SIG-M5 (cell line): Measurements from ENCODE around the gene WDR11.

Experiments used
- DNase-seq: peaks from one replicate; lab custom pipeline; 2025; lab: John Stamatoyannopoulos, UW

Gene WDR11, protein sequence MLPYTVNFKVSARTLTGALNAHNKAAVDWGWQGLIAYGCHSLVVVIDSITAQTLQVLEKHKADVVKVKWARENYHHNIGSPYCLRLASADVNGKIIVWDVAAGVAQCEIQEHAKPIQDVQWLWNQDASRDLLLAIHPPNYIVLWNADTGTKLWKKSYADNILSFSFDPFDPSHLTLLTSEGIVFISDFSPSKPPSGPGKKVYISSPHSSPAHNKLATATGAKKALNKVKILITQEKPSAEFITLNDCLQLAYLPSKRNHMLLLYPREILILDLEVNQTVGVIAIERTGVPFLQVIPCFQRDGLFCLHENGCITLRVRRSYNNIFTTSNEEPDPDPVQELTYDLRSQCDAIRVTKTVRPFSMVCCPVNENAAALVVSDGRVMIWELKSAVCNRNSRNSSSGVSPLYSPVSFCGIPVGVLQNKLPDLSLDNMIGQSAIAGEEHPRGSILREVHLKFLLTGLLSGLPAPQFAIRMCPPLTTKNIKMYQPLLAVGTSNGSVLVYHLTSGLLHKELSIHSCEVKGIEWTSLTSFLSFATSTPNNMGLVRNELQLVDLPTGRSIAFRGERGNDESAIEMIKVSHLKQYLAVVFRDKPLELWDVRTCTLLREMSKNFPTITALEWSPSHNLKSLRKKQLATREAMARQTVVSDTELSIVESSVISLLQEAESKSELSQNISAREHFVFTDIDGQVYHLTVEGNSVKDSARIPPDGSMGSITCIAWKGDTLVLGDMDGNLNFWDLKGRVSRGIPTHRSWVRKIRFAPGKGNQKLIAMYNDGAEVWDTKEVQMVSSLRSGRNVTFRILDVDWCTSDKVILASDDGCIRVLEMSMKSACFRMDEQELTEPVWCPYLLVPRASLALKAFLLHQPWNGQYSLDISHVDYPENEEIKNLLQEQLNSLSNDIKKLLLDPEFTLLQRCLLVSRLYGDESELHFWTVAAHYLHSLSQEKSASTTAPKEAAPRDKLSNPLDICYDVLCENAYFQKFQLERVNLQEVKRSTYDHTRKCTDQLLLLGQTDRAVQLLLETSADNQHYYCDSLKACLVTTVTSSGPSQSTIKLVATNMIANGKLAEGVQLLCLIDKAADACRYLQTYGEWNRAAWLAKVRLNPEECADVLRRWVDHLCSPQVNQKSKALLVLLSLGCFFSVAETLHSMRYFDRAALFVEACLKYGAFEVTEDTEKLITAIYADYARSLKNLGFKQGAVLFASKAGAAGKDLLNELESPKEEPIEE

DNA sequence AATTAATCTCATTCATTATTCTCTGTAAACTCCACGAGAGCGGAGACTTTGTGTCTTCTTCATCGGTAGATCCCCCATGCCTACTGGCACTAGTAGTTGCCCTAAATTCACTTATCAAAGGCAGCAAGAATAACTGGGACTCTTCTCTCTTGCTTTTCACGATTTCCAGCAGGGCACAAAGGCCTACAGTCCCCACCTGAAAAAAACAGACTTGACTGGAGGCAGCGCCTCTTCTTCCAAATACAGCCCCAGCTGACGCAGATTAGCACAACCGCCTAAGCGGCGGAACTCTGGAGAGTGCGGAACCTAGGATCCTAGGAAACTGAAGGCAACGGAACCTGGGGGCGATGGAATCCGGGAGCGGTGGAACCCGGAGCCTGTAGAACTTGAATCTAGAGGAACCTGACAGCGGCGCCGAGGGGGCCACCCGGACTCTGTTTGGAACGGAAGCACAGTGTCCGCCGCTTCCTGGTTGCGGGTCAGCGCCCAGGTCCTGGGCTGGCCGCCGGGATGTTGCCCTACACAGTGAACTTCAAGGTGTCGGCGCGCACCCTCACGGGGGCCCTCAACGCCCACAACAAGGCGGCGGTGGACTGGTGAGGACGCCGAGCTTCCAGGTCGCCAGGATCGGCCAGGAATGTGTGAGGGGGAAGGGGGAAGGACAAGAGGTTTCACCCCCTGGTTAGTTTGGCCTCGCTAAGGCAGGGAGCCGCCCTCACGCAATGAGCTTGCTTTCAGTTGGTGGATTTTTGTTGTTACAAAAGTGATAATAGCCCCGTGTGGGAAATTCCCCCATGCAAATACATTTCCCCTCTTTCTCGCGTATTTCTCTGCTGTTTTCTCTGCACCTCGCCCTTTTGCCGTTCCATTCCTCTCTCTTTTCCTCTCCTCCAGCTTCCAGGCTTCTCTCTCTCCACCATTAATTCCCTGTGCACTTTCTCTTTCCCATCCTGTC lies at the start of gene WDR11:
TSS of gene WDR11 (plus strand) at position 452 of the 955 bp plus-strand sequence. CDS start at position 511, 59 bp downstream.
- peak; percentile 44 for DNase-seq

DNA sequence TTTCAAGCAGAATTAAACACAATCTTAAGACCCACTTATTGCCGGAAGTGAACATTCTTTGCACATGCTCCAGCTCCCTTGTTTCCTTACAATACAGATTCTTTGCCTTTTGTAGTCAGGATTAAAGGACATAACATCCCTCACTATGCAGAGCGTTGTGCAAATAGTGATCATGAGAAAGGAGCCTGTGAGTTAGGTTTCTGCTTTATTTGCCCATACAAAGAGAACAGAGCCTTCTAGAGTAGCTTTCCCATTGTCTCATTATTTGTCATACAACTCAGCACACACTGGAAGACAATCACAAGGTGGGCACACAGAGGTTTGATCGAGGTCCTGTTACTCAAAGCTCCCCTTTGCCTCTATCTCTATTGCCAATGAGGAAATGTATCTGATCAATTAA lies 48.2 kb upstream of the WDR11 start:
- DNase-seq = no peak

DNA sequence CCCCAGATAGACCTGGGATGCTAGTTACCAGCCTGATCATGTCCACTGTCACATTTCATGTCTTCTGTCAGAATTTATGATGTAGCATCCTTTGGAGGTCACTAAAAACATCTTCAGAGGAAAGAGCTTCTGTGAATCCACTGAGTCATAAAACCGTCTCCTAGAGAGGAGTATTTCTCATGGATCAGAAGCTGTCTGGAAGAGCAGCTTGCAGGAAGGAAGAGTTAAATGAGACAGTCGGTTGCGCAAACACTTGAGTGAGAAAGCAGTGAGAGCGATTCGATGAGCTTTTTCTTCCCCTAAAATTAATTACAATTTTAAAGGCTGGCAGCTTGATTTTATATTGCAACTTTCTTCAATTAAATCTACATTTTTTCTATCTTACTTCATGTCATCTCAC lies 47.2 kb upstream of the WDR11 start:
- DNase-seq = no peak

DNA sequence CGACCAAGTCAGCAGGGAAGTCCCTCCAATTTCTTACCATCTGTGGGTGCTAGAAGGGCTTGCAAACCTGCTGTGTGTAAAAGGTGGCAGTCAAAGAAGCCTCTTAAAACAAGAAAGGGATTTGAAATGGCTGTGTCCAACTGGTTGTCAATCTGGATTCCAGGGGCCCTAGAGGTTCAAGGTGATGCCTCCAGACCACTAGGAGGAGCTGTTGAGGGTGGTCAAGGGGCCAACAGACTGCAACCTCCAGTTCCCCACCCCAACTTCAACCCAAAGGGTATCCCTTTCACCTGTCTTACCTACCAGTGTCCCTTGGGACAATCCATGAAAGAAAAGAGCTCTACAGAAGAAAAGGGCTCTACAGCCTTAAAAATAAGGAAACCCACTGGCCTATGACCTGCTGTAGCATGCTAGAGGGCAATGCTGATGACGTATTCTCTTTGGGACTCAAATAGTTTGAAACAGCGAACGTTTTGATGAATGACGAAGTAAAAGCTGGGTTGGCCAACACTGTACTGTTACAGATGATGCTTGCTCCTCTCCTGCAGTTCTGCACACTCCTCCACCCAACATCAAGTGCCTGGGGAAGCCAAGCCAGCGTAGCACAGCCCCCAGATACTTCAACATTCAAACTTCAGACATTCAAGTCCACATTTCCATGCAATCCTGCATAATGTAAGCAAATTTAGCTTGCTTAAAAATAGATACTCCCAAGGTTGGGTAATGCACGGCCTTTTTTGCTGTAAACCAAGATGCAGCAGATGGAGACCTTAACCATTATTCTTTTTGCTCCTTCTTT lies 45.9 kb upstream of the WDR11 start:
- no peak for DNase-seq

DNA sequence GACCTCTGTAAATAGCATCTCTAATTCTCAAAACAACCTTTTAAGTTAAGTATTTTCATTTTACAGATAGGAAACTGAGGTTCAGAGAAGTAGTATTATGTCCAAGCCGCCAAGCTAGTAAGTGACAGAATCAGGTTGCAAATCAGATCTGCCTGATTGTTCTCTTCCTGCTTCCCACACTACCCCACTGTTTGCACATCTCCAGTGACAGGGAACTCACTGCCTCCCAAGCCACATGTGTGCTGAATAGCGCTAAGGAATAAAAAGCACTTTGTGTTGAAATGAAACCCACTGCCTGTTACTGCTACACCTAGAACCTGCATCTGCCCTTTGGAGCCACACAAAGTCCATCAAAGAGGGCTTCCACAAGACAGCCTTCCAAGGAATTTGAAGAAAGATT lies 45.1 kb upstream of the WDR11 start:
- no peak for DNase-seq

DNA sequence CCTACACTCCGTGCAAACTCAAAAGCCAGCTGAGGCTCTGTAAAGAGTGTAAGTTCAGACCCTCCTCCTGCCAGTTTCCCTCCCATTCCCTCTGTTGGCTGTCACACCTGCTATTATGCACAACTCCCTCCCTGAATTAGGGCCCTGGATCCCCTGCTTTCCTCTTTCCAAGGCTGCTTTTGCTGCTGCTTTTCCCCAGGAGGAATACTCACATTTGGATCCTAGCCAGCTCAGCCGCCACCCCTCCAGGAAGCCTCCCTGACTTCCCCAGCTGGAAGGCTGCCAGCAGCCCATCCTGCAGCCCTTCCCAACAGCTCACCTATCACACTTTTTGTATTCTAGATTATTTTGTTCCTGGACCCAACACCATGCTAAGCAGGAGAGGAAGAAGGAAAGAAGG lies 40.9 kb upstream of the WDR11 start:
- DNase-seq = no peak

DNA sequence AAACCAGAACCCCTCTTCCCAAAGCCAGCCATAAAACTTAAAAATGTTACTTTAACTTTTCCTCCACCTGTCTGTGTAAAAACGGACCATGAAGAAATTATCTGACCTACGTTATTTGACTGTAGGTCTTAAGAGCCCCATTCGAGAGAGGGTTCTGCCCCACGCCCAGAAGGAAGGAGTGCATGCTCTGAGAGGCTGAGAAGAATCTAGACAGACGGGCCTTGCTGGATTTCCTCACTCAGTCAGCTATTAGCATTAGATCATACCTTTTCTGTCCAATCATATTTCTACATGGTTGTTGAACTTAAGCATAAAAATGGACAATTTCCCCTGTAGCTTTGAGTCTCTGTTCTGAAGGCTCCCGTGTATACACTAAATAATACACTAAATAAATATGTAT lies 38.1 kb upstream of the WDR11 start:
- no peak for DNase-seq

DNA sequence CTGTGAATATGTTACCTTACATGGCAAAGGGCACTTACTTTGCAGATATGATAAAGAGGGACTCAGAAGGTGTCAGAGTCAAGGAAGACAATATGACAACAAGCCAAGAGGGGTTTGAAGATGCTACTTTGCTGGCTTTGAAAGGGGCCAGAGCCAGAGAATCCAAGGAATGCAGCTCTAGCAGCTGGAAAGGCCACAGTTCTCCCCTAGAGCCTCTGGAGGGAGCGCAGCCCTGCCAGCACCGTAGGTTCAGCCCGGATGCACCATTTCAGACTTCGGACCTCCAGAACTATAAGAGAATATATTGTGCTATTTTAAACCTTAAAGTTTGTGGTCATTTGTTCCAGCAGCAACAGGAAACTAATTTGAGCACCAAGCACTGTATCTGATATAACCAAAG lies 32.9 kb upstream of the WDR11 start:
- no peak for DNase-seq

DNA sequence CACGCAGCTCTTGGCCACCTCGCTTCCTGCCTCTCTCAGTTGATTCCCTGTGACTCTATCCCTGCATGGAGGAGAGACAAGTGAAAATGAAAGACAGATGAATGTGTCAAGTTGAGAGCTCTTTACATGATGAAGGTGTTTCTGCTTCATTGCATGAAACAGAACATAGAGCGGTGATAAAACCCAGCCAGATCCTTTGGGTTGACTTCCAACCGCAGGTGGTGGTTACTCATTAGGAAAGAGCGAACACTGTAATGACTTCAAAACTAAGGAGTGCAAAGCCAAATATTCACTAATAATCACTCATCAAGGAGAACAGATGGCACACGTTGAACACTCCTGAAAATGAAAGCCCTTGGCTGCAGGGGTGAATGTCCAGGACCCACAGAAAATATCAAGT lies 31.8 kb upstream of the WDR11 start:
- no peak for DNase-seq

DNA sequence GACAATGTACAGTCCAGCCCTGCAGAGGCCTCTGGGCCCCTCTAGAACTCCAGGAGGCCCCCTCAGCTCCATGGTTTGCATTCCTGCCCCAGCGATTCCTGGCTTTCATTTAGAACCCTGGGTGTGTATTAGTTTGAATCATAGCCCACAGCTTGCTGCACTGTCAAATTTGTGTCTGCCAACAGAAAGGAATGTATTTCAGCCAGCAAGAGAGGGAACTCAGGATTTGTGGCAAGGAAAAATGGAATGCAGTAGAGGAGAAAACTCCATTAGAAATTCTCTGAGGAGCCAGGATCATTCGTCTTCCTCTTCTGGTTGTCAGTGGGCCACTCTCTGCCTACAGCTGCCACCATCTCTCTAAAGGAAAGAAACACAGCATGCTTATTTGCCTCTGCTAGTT lies 27.9 kb upstream of the WDR11 start:
- no peak for DNase-seq

DNA sequence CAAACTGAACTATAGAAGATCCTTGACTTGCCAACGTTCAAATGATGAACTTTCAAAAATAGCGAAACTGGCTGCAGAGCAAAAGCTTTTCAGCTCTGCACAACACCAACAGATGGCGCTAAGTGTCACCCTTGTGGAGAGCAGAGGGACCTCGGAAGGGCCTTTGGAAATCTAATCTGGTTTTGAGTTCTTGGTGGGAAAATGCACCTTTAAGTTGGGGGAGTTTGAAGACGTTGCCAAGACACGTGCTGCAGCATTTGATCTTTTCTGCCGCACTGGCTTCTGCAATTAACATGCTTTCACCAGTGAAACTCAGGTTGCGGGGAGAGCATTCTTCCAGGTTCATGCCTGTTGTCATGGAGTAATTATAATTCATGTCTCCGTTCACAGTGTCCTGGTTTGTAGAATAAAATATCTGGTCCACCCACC lies 26.3 kb upstream of the WDR11 start:
- DNase-seq = no peak

DNA sequence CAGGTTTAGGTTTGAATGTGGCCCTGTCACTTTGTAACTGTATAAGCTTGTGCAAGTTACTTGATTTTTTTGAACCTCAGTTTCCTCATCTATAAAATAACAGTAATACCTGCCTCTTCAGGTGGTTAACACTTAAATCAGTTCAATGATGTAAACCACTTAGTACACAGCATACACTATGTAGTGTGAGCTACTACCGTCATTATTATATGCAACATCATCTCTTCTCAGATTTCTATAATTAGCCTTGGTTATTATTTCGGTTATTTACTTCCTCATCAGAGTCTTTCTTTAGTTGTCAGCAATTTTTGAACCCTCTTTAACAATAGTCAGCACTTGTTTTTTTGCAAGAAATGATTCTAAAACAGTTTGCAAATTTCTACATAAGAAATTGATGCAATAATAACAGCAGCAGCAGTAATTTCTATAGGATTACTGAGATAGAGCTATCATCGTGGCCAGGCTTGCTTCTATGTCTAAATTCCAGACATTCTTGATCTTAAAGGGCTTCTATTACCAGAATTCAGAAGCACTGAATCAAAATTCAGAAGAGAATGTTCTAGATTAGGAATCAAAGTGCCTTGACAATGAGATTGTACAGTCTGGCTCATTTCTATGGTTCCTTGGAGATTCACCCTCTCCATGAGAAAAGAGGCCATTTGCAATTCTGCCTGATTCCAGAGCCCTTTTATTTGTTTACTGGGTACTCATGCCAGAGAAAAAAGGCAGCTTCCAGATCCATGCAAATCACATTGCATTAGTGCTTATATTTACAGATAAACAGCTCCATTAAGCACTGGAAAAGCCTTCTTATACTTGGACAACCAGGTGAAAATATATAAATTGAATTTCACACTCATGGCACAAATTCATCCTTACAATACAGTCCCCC lies 25.0 kb upstream of the WDR11 start:
- no peak for DNase-seq

DNA sequence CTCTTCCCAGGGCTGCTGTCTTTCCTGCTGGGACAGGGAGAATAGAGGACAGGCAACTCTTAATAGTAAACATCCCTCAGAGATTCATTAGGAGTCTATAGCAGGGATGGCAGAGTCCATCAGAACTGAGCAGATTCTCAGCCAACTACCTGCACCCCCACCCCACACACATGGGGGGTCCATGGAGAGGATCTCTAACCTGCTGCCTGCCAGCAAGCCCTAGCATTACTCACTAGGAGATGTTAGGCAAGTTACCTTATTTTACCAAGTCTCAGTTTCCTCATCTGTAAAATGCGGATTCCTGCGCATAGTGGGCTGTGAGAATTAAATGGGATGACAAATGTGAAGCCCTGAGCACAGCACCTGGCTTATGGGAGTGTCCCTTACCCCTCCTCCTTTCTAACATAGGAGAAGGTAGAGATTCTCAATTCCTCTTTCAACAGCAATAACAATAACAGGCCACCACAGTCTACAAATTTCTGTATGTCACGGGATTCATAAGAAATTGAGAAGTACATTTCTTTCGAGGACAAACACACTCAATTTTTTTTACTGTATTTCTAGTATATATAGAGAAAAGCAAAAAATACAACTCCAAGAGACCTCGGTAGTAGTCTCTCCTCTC lies 23.8 kb upstream of the WDR11 start:
- no peak for DNase-seq

DNA sequence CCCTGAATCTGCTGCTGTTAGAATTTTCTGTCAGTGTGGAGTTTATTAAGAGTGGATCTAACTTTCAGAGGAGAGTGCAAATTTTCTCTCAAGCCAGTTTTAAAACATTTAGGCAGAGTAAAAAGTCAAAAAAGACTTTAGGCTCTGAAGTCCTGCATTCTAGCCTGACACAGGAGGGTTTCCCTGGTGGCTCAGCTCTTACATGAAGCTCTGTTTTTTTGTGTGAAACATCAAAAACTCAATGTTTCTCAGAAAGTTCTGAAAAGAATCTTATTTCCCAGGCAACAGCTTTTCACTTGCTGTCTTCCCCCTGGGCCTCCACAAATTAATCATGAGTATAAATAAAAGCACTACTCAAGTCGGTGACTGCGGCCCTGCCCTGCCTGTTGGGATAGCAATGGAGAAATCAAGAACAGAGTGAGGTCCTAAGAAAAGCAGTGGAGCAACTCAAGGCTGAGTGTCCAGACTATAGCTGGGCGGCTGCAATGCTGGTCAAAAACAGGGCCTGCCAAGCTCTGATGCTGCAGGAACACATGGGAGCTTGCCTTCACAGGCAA lies 22.3 kb upstream of the WDR11 start:
- DNase-seq = no peak

DNA sequence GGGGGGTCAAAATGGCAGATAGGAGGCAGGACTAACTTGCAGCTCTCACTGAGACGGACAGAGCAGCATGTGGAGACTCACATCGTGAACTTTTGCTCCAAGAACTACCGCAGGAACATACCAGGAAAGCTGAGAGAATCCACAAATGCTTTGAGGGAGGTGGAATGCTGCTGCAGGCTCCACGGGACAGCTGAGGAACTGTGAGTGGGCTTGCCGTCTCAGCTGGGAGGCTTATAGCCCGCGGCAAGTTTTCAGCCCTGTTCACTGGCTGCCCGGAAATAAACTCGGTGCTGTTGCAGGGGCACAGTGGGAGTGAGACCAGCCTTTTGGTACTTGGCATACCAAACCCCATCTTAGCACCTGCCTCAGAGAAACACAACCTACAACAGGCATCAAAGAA lies 19.1 kb upstream of the WDR11 start:
- DNase-seq = no peak

DNA sequence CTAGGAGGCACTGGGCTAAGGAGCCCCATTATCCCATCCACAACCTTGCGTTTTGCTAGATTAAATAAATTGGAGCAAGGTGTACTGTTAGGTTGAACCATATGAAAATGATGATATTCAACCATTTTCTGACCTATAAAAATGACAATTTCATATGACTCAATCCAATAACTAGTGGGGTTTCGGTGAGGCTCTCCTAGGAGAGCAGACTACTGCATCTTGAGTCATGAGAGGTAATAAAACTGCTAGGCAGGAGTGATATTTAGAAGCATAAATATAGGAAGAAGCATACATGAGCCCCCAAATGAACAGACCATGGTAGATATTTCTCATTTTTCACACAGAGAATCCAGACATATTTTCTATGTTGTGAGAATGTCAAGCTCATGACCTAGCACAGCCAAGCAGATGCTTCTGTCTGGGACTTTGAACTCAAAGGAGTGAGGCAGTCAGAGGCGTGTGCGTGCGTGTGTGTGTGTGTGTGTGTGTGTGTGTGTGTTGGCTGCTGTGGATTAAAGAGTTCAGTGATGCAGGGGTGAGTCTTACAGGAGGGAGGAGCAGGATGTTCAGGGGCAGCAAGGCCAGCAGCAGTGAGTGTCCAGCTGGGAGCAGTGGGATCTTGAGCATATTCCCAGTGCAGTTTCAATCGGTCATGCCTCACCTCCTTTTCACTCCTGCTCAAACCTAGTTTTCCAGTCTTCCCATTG lies 17.8 kb upstream of the WDR11 start:
- DNase-seq = no peak

DNA sequence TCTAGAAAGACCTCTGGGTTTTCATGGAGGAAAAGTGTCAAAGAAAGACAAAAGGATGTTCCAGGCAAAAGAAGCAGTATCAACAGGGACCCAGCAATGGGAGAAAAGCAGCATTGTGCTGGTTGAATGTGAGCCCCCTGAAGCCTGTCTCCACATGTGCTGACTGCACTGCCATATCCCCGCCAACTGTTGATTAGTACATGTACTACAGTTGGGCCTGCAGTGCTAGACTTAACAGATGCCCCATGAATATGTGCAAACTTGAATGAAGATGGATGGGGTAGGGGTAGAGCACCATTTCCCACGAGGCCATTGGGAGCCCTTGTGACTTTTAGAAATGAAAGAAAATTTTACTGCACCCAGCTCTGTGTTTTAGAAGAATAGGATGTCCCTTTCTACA lies 15.6 kb upstream of the WDR11 start:
- no peak for DNase-seq

DNA sequence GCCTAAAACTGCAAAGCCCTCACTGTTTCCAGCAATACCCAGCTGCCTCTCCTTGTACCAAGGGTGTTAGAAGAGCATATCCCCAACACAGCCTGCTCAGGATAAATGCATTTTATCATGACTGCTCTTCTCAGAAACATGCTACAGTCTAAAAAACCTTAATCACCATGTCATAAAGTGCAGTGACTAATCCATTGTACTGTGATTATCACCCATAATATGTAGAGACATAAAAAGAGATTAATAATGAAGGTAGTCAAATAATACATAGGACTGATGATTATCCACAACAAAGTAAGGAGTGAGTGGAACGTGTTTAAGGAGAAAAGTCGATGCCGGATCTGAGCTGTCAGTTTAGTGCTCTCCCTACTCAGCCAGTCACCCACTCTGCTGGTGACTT lies 12.2 kb upstream of the WDR11 start:
- no peak for DNase-seq
